Measurements from ENCODE around the gene GTPBP6.
"Not testable (repeated sequence)": the region's sequence is repeated elsewhere in the genome, so short reads cannot be mapped to it uniquely, and the experiment has no call there.

GRCh38 chrX:282000-282681, 36.5 kb downstream of the GTPBP6 start:
- TF ChIP-seq EP300, CTCF, POLR2AphosphoS5 (IDR thresholded peaks at IDR 0.05): not testable (repeated sequence)
